ENCODE data around the gene KRTAP2-3.

DNA sequence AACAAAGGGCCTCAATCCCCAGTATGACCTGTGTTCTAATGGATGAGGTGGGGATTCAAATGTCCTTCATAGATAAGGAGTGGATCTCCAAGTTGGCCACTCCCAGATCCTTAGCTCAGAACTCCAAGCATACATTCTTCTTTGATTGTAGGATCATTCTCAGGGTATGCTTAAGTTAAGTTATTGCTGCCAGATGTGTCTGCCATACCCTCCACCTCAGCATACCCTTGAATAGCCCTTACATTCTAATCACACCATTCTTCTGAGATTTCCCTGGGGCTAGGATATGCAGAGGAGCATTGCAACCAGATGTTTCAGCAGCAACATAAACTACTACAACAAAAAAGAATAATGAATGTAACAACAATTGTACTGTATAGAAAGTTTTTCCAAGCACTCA lies 7.4 kb upstream of the KRTAP2-3 start:
- TF ChIP-seq EZH2 (IDR thresholded peaks at IDR 0.05; ENCODE audit: borderline replicate concordance, low read length): no peak
- TF ChIP-seq, protein P1, sequence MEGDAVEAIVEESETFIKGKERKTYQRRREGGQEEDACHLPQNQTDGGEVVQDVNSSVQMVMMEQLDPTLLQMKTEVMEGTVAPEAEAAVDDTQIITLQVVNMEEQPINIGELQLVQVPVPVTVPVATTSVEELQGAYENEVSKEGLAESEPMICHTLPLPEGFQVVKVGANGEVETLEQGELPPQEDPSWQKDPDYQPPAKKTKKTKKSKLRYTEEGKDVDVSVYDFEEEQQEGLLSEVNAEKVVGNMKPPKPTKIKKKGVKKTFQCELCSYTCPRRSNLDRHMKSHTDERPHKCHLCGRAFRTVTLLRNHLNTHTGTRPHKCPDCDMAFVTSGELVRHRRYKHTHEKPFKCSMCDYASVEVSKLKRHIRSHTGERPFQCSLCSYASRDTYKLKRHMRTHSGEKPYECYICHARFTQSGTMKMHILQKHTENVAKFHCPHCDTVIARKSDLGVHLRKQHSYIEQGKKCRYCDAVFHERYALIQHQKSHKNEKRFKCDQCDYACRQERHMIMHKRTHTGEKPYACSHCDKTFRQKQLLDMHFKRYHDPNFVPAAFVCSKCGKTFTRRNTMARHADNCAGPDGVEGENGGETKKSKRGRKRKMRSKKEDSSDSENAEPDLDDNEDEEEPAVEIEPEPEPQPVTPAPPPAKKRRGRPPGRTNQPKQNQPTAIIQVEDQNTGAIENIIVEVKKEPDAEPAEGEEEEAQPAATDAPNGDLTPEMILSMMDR (IDR thresholded peaks at IDR 0.05; ENCODE audit: low read length): no peak
